SK-N-MC (cell line): ENCODE measurements around the gene ZSCAN16.

ENCODE experiments used
- EZH2 ChIP-seq: fragments of 200-600 bp; sonication (generic); IDR thresholded peaks from one replicate; pipeline ENCODE4 v1.6.1; 2017; ENCODE audit warnings: antibody characterized with exemption
- FOXP2 ChIP-seq: optimal IDR thresholded peaks from 2 replicates; pipeline ENCODE3; 2011; ENCODE audit warnings: mild to moderate bottlenecking, moderate library complexity; ENCODE audit not compliant: insufficient read depth; ENCODE audit errors: extremely low read length, control extremely low read depth
- POLR2AphosphoS5 ChIP-seq: IDR thresholded peaks from 2 replicates; pipeline ENCODE4 v1.6.1; 2012; ENCODE audit warnings: mild to moderate bottlenecking, low read depth, low read length, borderline replicate concordance

DNA sequence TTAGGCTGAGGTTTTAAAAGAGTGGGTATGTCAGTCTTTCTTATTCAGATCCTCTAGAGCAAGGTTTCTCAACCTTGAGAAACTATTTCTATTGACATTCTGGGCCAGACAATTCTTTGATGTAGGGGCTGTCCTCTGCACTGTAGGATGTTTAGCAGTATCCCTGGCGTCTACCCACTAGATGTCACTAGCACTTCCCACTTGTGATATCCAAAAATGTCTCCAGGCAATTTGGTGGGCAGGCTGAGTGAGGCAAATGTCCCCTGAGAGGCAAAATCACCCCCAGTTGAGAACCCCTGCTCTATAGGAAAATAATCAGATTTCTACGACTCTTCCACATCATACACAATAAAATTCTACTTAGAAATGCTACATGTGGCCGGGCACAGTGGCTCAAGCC is 9.6 kb downstream of the ZSCAN16 start:
- TF ChIP-seq EZH2 (no peak), POLR2AphosphoS5 (no peak), FOXP2 (no peak)
